ENCODE data around the gene RPL4.
"Not testable (repeated sequence)": the region's sequence is repeated elsewhere in the genome, so short reads cannot be mapped to it uniquely, and the experiment has no call there.

Gene RPL4

GRCh38 chr15:66502491-66502890 lies 2.2 kb downstream of the RPL4 start:
- Mint-ChIP-seq H3K9me3 (no peaks in the 10 kb centered on the region), H3K27me3 (no peaks in the 10 kb centered on the region), H3K27ac (peak overlapping the region; percentile 91 to 95), H3K4me1 (ENCODE audit: low read depth in 2 of 2) (peaks cover 36 to 46% of the 10 kb centered on the region in 2 donors), H3K36me3 (ENCODE audit: insufficient read depth) (peaks cover 75% of the 10 kb centered on the region), H3K4me3 (peak overlapping the region; percentile 86 to 94)
- no peak for ATAC-seq (replicated peaks)
- DNase-seq: no peak

- Mint-ChIP-seq H3K27ac (peak overlapping the region in 1 of 2 donors; percentile 26), H3K4me1 (ENCODE audit: low read depth in 2 of 2) (peaks cover 40 to 46% of the 10 kb centered on the region in 2 donors), H3K36me3 (ENCODE audit: insufficient read depth) (peaks cover 82% of the 10 kb centered on the region)
- DNase-seq; H3K27me3 Mint-ChIP-seq; H3K4me3 Mint-ChIP-seq; H3K9me3 Mint-ChIP-seq; ATAC-seq (replicated peaks): not testable (repeated sequence)
Measured at GRCh38 chr15:66500346-66500745, 4.3 kb downstream of the RPL4 start.

DNA sequence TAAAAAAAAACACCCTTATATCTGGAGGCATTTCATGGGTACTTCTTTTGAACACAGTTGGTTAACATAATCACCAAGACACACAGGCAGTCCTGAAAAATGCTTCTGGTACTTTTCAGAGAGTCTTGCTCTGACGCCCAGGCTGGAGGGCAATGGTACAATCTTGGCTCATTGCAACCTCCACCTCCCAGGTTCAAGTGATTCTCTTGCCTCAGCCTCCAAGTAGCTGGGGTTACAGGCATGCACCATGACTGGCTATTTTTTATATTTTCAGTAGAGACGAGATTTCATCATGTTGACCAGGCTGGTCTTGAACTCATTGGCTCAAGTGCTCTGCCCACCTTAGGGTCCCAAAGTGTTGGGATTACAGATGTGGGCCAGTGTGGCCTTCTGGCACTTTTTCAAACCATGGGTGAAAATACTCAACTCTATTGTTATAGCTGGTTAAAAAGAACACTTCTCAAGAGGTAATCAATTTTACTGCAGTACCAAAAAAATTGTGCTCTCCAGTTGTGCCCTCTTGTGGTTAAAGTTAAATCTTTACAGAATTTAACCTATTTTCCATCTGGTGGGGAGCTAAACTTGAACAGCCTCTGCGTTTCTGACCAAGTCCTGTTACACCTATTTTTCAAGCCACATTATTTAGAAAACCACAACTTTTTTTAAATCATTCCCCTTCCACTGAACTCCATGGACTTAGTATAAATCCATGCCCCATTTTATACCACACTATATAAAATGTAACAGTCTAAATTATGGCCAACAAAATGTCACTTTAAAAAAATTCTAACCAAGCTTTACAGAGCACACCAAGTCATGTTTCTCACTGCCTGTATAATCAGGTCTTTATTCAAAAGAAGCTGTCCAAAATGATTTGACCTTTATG lies 5.9 kb downstream of the RPL4 start:
- Mint-ChIP-seq H3K9me3 (no peaks in the 10 kb centered on the region), H3K27ac (peak overlapping the region; percentile 25 to 97), H3K36me3 (ENCODE audit: insufficient read depth) (peaks cover 71% of the 10 kb centered on the region), H3K27me3 (no peaks in the 10 kb centered on the region), H3K4me1 (ENCODE audit: low read depth in 2 of 2) (peaks cover 33 to 41% of the 10 kb centered on the region in 2 donors), H3K4me3 (peak overlapping the region in 1 of 2 donors; percentile 92)
- peak in 1 of 3 experiments; percentile 14 for DNase-seq
- no peak for ATAC-seq (replicated peaks)

GRCh38 chr15:66497502-66498455 lies 6.9 kb downstream of the RPL4 start, which contains the start of gene SNAPC5:
Gene SNAPC5 (minus strand): TSS chr15:66497762. CDS start chr15:66497731, 31 bp downstream.
- Mint-ChIP-seq H3K27ac (peak within 1 kb of the TSS; percentile 97), H3K36me3 (ENCODE audit: insufficient read depth) (peaks cover 74% of the 10 kb centered on the region), H3K4me3 (peak within 1 kb of the TSS; percentile 92), H3K27me3 (no peaks in the 10 kb centered on the region), H3K9me3 (no peaks in the 10 kb centered on the region), H3K4me1 (ENCODE audit: low read depth in 2 of 2) (peaks cover 30 to 35% of the 10 kb centered on the region in 2 donors)
- DNase-seq (peak; percentile 98), ATAC-seq (replicated peaks) (peak; percentile 92)

DNA sequence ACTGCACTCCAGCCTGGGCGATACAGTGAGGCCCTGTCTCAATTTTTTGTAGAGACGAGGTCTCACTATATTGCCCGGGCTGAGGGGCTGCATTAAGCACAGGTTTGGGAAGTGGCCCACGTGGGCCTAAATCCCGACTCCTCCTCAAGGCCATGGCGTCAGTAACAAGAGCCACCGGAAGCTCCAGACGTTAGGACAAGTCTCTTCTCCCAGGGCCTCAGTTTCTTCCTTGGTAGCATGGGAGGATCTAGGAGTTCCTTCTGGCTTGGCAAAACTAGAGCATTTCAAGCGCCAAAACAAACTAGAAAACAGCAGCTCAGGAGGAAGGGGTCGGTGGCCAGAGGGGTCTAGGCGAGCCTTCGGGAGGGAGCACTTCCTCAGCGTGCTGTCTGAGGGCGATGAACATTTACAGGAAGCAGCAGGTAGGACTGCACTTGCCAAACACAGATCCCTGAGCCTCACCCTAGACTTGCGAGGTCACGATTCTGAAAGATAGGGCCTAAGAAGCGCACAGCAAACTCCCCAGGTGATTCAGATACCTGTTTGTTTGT lies 7.6 kb downstream of the RPL4 start:
- ATAC-seq (replicated peaks) (peak; percentile 38), DNase-seq (no peak)
- Mint-ChIP-seq H3K27ac (peak overlapping the region; percentile 97), H3K27me3 (no peaks in the 10 kb centered on the region), H3K4me1 (ENCODE audit: low read depth in 2 of 2) (peaks cover 28 to 30% of the 10 kb centered on the region in 2 donors), H3K4me3 (peak overlapping the region; percentile 92), H3K36me3 (ENCODE audit: insufficient read depth) (peaks cover 74% of the 10 kb centered on the region), H3K9me3 (no peaks in the 10 kb centered on the region)

DNA sequence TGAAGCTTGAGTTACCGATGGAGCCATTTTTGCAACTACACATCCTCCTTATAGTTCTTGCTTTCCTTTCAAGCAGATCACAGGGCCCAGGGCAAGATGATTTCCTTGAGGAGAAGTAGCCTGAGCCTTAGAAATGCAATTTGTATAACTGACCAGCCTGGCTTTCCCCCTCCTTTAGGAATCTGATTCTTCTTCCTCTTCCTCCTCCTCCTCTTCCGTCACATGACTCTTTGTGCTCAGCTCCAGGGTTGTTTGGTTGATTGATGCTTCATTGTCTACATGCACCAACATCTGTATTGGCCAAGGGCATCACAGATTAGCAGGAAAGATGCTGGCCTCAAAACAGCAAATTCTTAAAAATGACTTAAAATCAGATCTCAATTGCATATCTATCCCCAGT lies 10.4 kb downstream of the RPL4 start:
- H3K27ac Mint-ChIP-seq: no peak overlapping the region

GRCh38 chr15:66491846-66492245 lies 12.8 kb downstream of the RPL4 start:
- DNase-seq (no peak), ATAC-seq (replicated peaks) (no peak)
- Mint-ChIP-seq H3K4me3 (no peak overlapping the region), H3K27ac (peak overlapping the region in 1 of 2 donors; percentile 6), H3K9me3 (no peaks in the 10 kb centered on the region), H3K4me1 (ENCODE audit: low read depth in 2 of 2) (peaks cover 10 to 13% of the 10 kb centered on the region in 2 donors), H3K36me3 (ENCODE audit: insufficient read depth) (peaks cover 50% of the 10 kb centered on the region), H3K27me3 (no peaks in the 10 kb centered on the region)

More for the DNA sequence above, 10.4 kb downstream of the RPL4 start:
- H3K4me3 Mint-ChIP-seq: no peak overlapping the region
- H3K27me3 Mint-ChIP-seq: no peaks in the 10 kb centered on the region
- no peaks in the 10 kb centered on the region for H3K9me3 Mint-ChIP-seq
- no peak for ATAC-seq (replicated peaks)
- peaks cover 22 to 30% of the 10 kb centered on the region in 2 donors for H3K4me1 Mint-ChIP-seq (ENCODE audit: low read depth in 2 of 2)
- no peak for DNase-seq
- peaks cover 63% of the 10 kb centered on the region for H3K36me3 Mint-ChIP-seq (ENCODE audit: insufficient read depth)

GRCh38 chr15:66489179-66489791 lies 15.4 kb downstream of the RPL4 start:
- ATAC-seq (replicated peaks) (no peak), DNase-seq (no peak)
- no peak overlapping the region for H3K27ac Mint-ChIP-seq
- no peaks in the 10 kb centered on the region for H3K9me3 Mint-ChIP-seq
- peaks cover 2 to 4% of the 10 kb centered on the region in 2 donors for H3K4me1 Mint-ChIP-seq (ENCODE audit: low read depth in 2 of 2)
- H3K27me3 Mint-ChIP-seq: no peaks in the 10 kb centered on the region
- H3K36me3 Mint-ChIP-seq (ENCODE audit: insufficient read depth): peaks cover 52% of the 10 kb centered on the region
- H3K4me3 Mint-ChIP-seq: no peak overlapping the region

GRCh38 chr15:66488525-66488924 lies 16.1 kb downstream of the RPL4 start:
- Mint-ChIP-seq H3K4me3 (no peak overlapping the region), H3K36me3 (ENCODE audit: insufficient read depth) (peaks cover 53% of the 10 kb centered on the region), H3K27me3 (no peaks in the 10 kb centered on the region), H3K9me3 (no peaks in the 10 kb centered on the region), H3K4me1 (ENCODE audit: low read depth in 2 of 2) (peaks cover 0 to 2% of the 10 kb centered on the region in 2 donors), H3K27ac (peak overlapping the region in 1 of 2 donors; percentile 84)
- no peak for DNase-seq
- ATAC-seq (replicated peaks): no peak

GRCh38 chr15:66486887-66487286 lies 17.8 kb downstream of the RPL4 start:
- Mint-ChIP-seq H3K27me3 (no peaks in the 10 kb centered on the region), H3K27ac (peak overlapping the region; percentile 10 to 72), H3K4me1 (ENCODE audit: low read depth in 2 of 2) (peaks cover 0 to 6% of the 10 kb centered on the region in 2 donors), H3K9me3 (no peaks in the 10 kb centered on the region), H3K4me3 (no peak overlapping the region), H3K36me3 (ENCODE audit: insufficient read depth) (peaks cover 43% of the 10 kb centered on the region)
- DNase-seq (no peak), ATAC-seq (replicated peaks) (no peak)

DNA sequence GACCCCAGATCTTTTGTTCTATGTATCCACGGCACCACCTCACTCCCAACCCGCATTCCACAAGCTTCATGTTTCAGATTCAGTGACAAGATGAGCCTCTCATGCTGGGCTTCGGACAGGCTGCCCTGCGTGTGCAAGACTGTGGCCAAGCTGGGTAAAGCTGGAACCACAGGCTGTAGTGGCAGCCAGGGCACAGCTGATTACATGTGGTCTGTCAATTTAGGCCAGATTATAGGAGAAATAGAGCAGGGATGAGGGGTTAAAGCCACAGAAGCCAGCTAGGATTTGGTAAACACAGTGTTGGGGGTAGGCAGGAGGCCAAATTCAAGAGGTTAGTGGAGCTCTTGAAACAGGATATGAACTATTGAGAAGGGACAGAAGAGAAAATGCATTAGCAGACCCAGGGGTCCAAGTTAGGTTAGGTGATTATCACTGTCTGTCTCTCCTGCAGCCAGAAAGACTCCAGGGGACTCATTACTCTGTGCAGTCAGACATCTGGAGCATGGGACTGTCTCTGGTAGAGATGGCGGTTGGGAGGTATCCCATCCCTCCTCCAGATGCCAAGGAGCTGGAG lies 20.0 kb downstream of the RPL4 start:
- no peaks in the 10 kb centered on the region for H3K27me3 Mint-ChIP-seq
- DNase-seq (no peak), ATAC-seq (replicated peaks) (no peak)
- H3K4me3 Mint-ChIP-seq: no peak overlapping the region
- H3K36me3 Mint-ChIP-seq (ENCODE audit: insufficient read depth): peaks cover 31% of the 10 kb centered on the region
- H3K4me1 Mint-ChIP-seq (ENCODE audit: low read depth in 2 of 2): peaks cover 0 to 6% of the 10 kb centered on the region in 2 donors
- peak overlapping the region; percentile 84 to 85 for H3K27ac Mint-ChIP-seq
- H3K9me3 Mint-ChIP-seq: no peaks in the 10 kb centered on the region

DNA sequence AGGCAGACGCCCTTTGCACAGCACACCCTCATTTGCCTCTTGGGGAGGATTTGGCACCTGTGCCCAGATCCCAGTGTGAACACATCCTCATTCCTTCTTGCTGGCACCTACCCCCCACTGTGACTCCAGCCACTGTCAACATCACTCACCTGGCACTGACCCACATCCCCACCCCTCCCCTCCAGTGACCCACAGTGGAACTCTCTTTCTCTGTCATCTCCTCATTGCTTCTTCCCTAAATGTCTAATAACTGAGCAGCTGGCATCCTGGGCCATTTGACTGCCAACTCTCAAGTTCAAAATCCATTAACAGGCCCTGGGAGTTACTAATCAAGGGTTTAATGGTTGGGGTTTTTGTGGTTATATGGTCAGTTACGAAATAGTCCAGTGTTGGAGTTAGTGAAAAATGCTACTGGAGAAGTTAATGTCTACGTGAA lies 21.5 kb downstream of the RPL4 start:
- Mint-ChIP-seq H3K36me3 (ENCODE audit: insufficient read depth) (peaks cover 27% of the 10 kb centered on the region), H3K9me3 (no peaks in the 10 kb centered on the region), H3K4me3 (no peak overlapping the region), H3K4me1 (ENCODE audit: low read depth in 2 of 2) (peaks cover 0 to 10% of the 10 kb centered on the region in 2 donors), H3K27ac (peak overlapping the region in 1 of 2 donors; percentile 38), H3K27me3 (no peaks in the 10 kb centered on the region)
- ATAC-seq (replicated peaks) (no peak), DNase-seq (no peak)
